ENCODE measurements around the gene HRNR. TPM values are rescaled to one million over a fixed set of nuclear protein-coding genes. Genes with fewer than 3 reads are reported as not detected.

The HRNR gene
- polyA plus RNA-seq, 1 of the 3 experiments (the other 2 are of a cell fraction) = not detected

DNA sequence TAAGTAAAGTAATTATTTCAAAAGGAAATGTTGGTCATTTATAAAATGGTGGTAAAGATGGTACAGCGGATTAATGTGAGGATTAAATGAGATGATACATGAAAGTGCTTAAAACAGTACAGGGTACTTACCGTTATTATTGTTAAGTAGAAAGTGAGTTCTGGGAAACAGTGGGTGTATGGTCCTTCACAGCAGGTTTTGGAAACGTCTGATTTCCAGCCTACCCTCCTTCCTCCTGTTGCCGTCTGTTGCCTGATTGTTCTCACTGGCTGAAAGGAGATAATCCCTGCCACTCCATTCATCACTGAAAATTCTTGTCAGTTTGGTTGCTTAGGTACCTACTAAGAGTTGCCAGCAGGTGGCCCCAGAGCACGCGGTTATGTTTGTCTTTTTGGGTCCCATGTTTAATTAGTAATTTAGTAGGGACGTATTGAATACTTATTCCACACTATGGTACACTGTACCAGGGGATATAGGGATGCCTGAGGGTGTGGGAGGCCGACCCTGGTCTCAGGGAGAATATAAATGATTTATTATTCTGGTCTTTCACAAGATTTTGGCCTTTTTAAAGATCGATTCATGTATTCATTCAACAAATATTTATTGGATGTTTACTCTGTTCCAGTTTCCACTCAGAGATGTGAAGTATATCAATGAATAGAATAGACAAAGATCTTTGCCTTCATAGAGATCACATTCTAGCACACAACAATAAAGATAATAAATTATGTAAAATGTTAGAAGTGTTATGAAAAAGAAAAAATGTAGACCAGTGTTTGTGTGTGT lies 34.1 kb downstream of the HRNR start (continued):
- TF ChIP-seq GATA2 (CRISPR knock-in tag; IDR thresholded peaks at IDR 0.05) (no peak), EP300 (IDR thresholded peaks at IDR 0.05; ENCODE audit: borderline replicate concordance in 1 of 2, low read depth in 1 of 2, low read length in 1 of 2) (no peak), RAD21 (IDR thresholded peaks at IDR 0.05; ENCODE audit: low read length) (peak; percentile 60), MXI1 (IDR thresholded peaks at IDR 0.05; ENCODE audit: low read depth, low read length) (no peak), SIN3A (IDR thresholded peaks at IDR 0.05; ENCODE audit: borderline replicate concordance, low read depth, low read length) (no peak)
- TF ChIP-seq, protein P1, sequence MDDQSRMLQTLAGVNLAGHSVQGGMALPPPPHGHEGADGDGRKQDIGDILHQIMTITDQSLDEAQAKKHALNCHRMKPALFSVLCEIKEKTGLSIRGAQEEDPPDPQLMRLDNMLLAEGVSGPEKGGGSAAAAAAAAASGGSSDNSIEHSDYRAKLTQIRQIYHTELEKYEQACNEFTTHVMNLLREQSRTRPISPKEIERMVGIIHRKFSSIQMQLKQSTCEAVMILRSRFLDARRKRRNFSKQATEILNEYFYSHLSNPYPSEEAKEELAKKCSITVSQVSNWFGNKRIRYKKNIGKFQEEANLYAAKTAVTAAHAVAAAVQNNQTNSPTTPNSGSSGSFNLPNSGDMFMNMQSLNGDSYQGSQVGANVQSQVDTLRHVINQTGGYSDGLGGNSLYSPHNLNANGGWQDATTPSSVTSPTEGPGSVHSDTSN (IDR thresholded peaks at IDR 0.05) = peak; percentile 57; the same call in 1 of the 2 replicates
- TF ChIP-seq, protein P2, sequence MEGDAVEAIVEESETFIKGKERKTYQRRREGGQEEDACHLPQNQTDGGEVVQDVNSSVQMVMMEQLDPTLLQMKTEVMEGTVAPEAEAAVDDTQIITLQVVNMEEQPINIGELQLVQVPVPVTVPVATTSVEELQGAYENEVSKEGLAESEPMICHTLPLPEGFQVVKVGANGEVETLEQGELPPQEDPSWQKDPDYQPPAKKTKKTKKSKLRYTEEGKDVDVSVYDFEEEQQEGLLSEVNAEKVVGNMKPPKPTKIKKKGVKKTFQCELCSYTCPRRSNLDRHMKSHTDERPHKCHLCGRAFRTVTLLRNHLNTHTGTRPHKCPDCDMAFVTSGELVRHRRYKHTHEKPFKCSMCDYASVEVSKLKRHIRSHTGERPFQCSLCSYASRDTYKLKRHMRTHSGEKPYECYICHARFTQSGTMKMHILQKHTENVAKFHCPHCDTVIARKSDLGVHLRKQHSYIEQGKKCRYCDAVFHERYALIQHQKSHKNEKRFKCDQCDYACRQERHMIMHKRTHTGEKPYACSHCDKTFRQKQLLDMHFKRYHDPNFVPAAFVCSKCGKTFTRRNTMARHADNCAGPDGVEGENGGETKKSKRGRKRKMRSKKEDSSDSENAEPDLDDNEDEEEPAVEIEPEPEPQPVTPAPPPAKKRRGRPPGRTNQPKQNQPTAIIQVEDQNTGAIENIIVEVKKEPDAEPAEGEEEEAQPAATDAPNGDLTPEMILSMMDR (IDR thresholded peaks at IDR 0.05) = peak; percentile 80

DNA sequence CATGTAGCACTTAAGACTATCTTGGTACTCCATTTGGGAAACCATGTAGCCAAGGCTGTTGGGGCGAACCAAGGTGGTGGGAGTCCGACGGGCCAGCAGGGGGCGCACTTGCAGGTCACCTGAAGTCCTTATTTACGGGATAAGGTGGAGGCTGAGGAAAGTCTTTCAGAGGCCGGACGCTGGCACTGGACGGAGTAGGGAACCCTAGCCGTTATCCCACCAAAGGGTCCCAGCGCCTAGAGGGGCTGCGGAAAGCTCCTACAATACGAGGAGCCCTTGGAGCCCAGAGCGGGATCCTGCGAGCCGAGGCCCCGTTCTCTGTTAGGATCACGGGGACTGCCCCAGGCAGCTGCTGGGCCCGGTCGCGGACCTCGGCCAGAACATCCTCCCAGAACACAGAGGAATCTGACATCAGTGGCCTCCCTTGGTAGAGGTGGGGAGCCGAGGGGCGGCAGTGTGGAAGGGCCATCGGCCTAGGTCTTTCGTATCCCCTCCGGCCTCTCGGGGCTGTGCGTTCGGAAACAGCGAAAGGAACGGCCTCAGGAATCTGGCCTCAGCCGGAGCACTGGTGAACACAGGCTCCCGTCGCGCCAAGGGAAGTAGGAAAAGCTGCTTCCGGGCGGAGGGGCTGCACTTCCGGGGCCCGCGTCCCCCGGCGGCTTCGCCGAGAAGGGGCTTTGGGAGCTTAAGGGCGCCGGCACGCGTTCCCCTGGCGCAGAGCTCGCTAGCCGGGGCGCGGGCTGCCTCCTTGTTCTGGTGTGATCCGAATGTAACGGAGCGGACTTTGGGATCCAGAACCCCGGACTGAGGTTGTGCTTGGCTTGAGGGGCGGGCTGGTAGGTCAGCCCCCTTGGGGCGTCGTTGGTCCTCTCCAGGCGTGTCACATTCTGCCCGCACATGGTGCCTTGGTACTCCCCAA lies 35.1 kb downstream of the HRNR start:
- ChIA-PET CTCF (interaction anchor here (0.9 to 10.4 kb wide), 9 partner anchors 10 to 270 kb away, joined by 3 to 82 read pairs (median 5); no protein-coding TSS in a partner anchor), POLR2A (no interaction called here)
- Histone ChIP-seq H4K20me1 (ENCODE audit: insufficient read depth) (no peaks in the 10 kb centered on the region), H3K27me3 (ENCODE audit: insufficient read depth) (0 out of 2 replicates have a peak, but pooled peaks cover 5% of the 10 kb centered on the region), H3K79me2 (ENCODE audit: insufficient read depth) (no peaks in the 10 kb centered on the region), H3K4me3 (ENCODE audit: low read depth in 2 of 2, low read length in 1 of 2) (peak overlapping the region; percentile 41 to 45), H3K9ac (no peak overlapping the region), H3K4me2 (peak overlapping the region; percentile 65), H3K9me2 (no peaks in the 10 kb centered on the region), H2AFZ (ENCODE audit: low read depth) (peak overlapping the region; percentile 89), H3K9me3 (no peaks in the 10 kb centered on the region), H3F3A (replicated peaks; ENCODE audit: insufficient read depth) (peaks cover 3% of the 10 kb centered on the region), H3K4me1 (ENCODE audit: control insufficient read depth in 1 of 2, insufficient read depth in 2 of 2, low read depth in 1 of 2, low read length in 1 of 2) (no peaks in the 10 kb centered on the region; a peak in 1 of 4 replicates), H3K36me3 (replicated peaks in 1 of 2; ENCODE audit: control insufficient read depth in 1 of 2, insufficient read depth in 2 of 2, low read length in 1 of 2) (no peaks in the 10 kb centered on the region), H3K27ac (ENCODE audit: low read depth in 2 of 2, low read length in 1 of 2) (no peak overlapping the region)
- 8% methylated on average over 45 of the region's 62 CpGs for WGBS (ENCODE audit: low lambda C conversion rate)
- peak; percentile 38 for DNase-seq
- TF ChIP-seq CHD2 (IDR thresholded peaks at IDR 0.05; ENCODE audit: low read length, partially characterized antibody) = no peak
- TF ChIP-seq TAF1 (IDR thresholded peaks at IDR 0.05; ENCODE audit: borderline replicate concordance, low read depth, low read length) = 0 out of 2 replicates have a peak, but pooled peaks have one; percentile 5
- TF ChIP-seq GATA2 (CRISPR knock-in tag; IDR thresholded peaks at IDR 0.05) = no peak
- no peak for TF ChIP-seq FOXJ3 (CRISPR knock-in tag; IDR thresholded peaks at IDR 0.05)
- TF ChIP-seq JUND (IDR thresholded peaks at IDR 0.05) = no peak
- TF ChIP-seq RCOR1 (IDR thresholded peaks at IDR 0.05; ENCODE audit: low read length) = no peak
- no peak for TF ChIP-seq TCF12 (IDR thresholded peaks at IDR 0.05)
- TF ChIP-seq SMC3 (IDR thresholded peaks at IDR 0.05; ENCODE audit: low read depth, low read length) = peak; percentile 23; the same call in 1 of the 2 replicates
- TF ChIP-seq ELF1 (IDR thresholded peaks at IDR 0.05) = peak; percentile 29; the same call in 1 of the 2 replicates
- no peak for TF ChIP-seq RAD21 (IDR thresholded peaks at IDR 0.05; ENCODE audit: low read length)
- no peak for TF ChIP-seq RXRA (IDR thresholded peaks at IDR 0.05; ENCODE audit: borderline replicate concordance, low read depth)
- TF ChIP-seq GABPA (IDR thresholded peaks at IDR 0.05; ENCODE audit: low read depth) = peak; percentile 73
- TF ChIP-seq, protein P2 (IDR thresholded peaks at IDR 0.05) = peak; percentile 81
- no peak for TF ChIP-seq NFIC (IDR thresholded peaks at IDR 0.05; ENCODE audit: borderline replicate concordance)
- TF ChIP-seq MEF2A (IDR thresholded peaks at IDR 0.05; ENCODE audit: borderline replicate concordance, low read depth) = no peak
- TF ChIP-seq EZH2phosphoT487 (IDR thresholded peaks at IDR 0.05; ENCODE audit: borderline replicate concordance, low read depth) = no peak

All from SK-N-SH (cell line).